Skin of body (tissue), 2 donors: ENCODE measurements around the gene FOSL1. TPM values are rescaled to one million over a fixed set of nuclear protein-coding genes. Genes with fewer than 3 reads are reported as not detected.
A peak's percentile ranks its signal among the peaks of the same experiment; 100 is the strongest.

ENCODE experiments used
- DNase-seq: peaks from one replicate; lab custom pipeline; 2025; lab: John Stamatoyannopoulos, UW
- total RNA-seq: library from RNA; depleted of rRNA; stranded (reverse); fragments of >200 nt; gene quantifications from one replicate; pipeline ENCODE4 v1.2.3, GENCODE V29; 2014

Gene FOSL1
- total RNA-seq, 1 donor from 2014 or later, result 10.6 TPM

GRCh38 chr11:65864706-65865471, 35.3 kb downstream of the FOSL1 start:
- DNase-seq, result no peak

GRCh38 chr11:65863889-65864705, 36.1 kb downstream of the FOSL1 start:
- no peak for DNase-seq

GRCh38 chr11:65862941-65863888, 37.0 kb downstream of the FOSL1 start:
- no peak for DNase-seq

GRCh38 chr11:65862191-65862735, 37.9 kb downstream of the FOSL1 start:
- no peak for DNase-seq

- DNase-seq, result no peak
These were observed 38.5 kb downstream of the FOSL1 start for GRCh38 chr11:65861533-65862183.

- no peak for DNase-seq
These were observed 39.1 kb downstream of the FOSL1 start for GRCh38 chr11:65861165-65861505.

GRCh38 chr11:65860278-65861164, 39.7 kb downstream of the FOSL1 start, which contains the start of gene MUS81:
MUS81 (plus strand) TSS chr11:65860433; CDS start chr11:65860754, 321 bp downstream.
- peak; percentile 94 for DNase-seq

- DNase-seq, result no peak
These were observed 40.3 kb downstream of the FOSL1 start for GRCh38 chr11:65859812-65860277.

GRCh38 chr11:65859095-65859811, 40.9 kb downstream of the FOSL1 start:
- DNase-seq, result peak; percentile 95

- no peak for DNase-seq
These were observed 41.5 kb downstream of the FOSL1 start for GRCh38 chr11:65858681-65859087.

GRCh38 chr11:65857853-65858680, 42.1 kb downstream of the FOSL1 start, which contains the start of gene CFL1:
CFL1 (minus strand) TSS chr11:65858180; CDS start chr11:65858099, 81 bp downstream.
- DNase-seq, result peak; percentile 97

GRCh38 chr11:65857500-65857852, 42.7 kb downstream of the FOSL1 start:
- no peak for DNase-seq

- DNase-seq, result peak; percentile 60
These were observed 43.3 kb downstream of the FOSL1 start for GRCh38 chr11:65856689-65857499.

- DNase-seq, result no peak
These were observed 44.2 kb downstream of the FOSL1 start for GRCh38 chr11:65855927-65856363.

- DNase-seq, result no peak
These were observed 45.0 kb downstream of the FOSL1 start for GRCh38 chr11:65854852-65855837.

- DNase-seq, result no peak
These were observed 46.0 kb downstream of the FOSL1 start for GRCh38 chr11:65854161-65854592.
